Left ventricle myocardium superior (tissue), 1 donor: ENCODE results near the gene AHNAK. TPM values are rescaled to one million over a fixed set of nuclear protein-coding genes. Genes with fewer than 3 reads are reported as not detected.

ENCODE experiments used
- ATAC-seq: fragments of 200-7000 bp; cut with Tn5 transposase; one replicate; pipeline ENCODE4 v1.9.1; 2020; ENCODE audit warnings: mild to moderate bottlenecking, moderate library complexity
- DNase-seq: peaks from one replicate; pipeline ENCODE4 v3.0.0-alpha.2; 2020
- intact Hi-C: fragments of 100-400 bp; cut with micrococcal nuclease; formaldehyde crosslinking; loops from one replicate; pipeline ENCODE4 v1.11.0; 2022
- total RNA-seq: library from RNA; stranded (reverse); fragmentation: NEBNext Ultra II Directional; extraction: Animal tissue kit (Norgen Biotek cat#: 25700); gene quantifications from one replicate; pipeline ENCODE4 v1.2.1, GENCODE V29; 2021
- donor health status: DM: no; HTN: yes; CAD: no; lungs with severe emphysema.

AHNAK gene
- total RNA-seq, 1 donor from 2014 or later, result 354 TPM

GRCh38 chr11:62540804-62541701 lies 5.6 kb downstream of the AHNAK start:
- DNase-seq, result peak; percentile 62
- ATAC-seq, result no peak
- intact Hi-C loops, result loop anchor here (5.0 to 10.0 kb wide), 3 partner anchors 34 to 146 kb away; no protein-coding TSS in a partner anchor

GRCh38 chr11:62539238-62539925 lies 7.2 kb downstream of the AHNAK start:
- intact Hi-C loops, result no loop called here
- DNase-seq, result peak; percentile 80
- ATAC-seq, result peak; percentile 45

DNA sequence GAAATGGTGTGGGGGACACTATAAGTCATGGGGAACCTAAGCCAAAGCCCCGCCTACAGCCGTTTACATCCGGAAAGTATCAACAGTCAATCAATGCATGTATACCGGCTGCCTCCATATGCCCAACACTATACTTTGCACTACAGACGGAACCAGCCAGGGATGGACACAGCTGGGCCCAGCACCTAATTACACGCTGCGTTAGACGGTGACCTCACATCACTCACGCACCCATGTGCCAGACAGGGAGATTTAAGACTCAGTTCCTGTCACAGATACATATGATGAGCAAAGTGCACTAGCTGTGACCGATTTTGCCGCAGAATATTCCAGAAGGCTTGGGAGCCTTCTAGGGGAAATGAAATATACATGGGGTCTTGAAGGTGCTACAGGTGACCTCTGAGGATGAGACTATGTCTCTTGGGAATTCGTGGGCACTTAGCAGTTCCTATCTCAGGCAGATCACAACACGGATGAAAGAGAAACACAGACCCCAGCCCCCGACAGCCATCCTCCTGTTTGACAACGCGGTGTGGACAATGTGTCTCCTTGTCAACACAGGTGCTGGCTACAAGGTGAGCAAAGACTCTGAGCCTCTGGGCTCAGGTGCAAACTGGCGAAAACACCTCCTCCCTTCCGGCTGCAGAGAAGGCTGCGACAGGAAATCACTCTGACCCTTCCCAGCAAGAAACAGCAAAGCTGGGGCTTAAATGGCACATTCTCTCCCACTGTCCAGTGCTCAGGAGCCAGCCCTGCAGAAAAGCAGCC lies 8.0 kb downstream of the AHNAK start:
- intact Hi-C loops, result no loop called here
- DNase-seq (no peak), ATAC-seq (no peak)

DNA sequence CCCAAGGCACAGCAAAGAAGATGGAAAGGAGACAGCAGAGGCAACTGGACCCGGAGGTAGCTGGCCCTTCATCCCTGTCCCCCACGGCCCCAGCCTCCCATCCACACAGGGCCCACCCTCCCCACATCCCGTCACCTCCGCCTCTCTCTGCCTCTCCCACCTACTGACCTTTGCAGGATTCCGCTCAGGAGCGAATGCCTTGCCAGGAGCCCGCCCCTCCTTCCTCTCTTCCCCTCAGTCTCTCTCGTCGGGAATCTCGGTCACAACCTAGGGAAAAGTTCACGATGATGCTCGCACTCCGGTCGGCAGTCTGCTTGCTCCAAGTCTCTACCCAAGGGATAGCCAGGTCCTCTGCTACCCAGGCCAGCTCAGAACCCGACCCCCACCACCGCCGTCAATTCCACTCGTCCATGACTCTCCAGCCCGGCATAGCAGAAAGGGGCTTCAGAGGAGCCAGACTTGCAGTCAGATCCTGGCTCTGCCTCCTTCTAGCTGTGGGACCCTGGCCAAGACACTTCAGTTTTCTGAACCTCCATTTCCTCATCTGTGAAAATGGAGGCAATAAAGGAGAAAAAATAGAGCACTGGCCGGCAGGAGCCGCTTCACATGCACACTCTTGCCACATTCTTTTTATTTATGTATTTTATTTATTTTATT lies 10.2 kb downstream of the AHNAK start:
- intact Hi-C loops, result no loop called here
- ATAC-seq (no peak), DNase-seq (no peak)

DNA sequence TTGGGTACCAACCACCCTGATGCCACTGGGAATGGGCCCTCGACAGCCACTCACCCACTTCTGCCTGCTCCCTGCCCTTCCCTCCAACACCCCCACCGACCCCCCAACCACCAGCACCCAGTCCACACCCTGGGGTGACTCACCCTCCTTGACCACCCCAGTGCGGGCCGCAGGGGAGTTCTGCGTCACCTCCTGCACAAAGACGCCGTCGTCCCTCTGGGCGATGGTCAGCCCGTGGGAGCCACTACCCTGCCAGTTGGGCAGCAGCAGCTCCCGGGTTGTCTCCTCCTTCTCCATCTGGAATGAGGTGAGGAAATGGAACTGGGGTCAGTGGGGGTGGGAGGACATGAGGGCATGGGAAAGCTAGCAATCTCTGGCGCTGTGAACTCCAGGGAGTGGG lies 10.8 kb downstream of the AHNAK start:
- intact Hi-C loops, result no loop called here
- DNase-seq, result no peak
- no peak for ATAC-seq

DNA sequence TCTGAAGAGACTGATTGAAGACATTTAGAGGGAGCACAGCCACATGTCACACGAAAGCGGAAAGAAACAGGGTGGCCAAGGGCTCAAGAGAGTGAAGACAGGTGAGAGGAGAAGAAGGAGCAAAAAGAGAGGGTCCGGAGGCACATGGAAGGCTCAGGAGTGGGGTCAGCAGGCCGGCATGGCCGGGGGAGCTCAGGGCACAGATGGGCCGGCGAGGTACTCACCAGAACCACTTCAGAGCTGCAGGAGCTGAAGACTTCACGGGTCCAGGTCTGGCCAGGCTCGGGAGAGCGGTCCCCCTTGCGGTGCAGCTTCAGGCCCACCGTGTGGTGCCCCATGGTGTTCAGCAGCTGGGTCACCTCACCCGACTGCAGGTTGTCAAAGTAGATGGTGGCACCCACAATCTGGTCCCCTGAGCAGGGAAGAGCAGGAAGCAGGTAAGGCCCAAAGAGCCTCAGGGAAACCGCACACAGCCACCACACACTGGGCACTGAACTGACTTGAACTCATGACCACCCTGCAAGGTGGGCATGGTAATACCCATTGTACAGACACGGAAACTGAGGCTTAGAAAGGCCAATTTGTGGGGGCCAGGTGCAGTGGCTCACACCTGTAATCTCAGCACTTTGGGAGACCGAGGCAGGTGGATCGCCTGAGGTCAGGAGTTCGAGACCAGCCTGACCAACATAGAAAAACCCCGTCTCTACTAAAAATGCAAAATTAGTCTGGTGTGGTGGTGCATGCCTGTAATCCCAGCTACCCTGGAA lies 11.6 kb downstream of the AHNAK start:
- DNase-seq (no peak), ATAC-seq (no peak)
- intact Hi-C loops, result no loop called here

- ATAC-seq (no peak), DNase-seq (no peak)
- intact Hi-C loops, result no loop called here
Observed at GRCh38 chr11:62532096-62532495, 14.5 kb downstream of the AHNAK start.

DNA sequence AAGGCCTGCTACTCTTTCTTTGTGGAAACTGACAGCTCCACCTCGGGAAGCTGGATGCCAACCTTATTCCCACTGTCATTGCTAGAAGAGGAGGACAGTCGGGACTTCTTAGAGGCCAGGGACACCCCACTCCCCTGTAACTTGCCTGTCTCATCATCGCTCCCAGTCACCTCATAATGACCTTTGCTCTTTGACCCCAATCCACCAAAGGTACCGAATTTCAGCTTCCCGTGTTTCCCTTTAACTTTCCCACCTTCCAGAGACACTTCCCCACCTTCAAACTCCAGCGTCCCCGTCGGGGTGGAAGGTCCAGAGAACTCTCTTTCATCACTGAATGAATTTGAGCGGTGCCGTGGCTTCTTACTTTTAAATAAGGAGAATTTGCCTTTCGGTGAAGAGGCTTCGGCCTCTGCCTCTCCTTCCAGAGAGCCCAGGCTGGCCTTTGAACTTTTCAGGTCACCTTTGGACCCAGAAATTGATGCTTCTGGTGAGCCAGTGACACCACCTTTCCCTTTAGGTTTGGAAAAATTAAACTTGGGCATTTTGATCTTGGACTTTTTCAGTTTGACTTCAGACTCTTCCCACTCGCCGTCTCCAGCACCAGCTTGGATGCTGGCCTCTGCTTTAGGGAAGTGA lies 29.8 kb downstream of the AHNAK start:
- intact Hi-C loops, result no loop called here
- ATAC-seq, result no peak
- no peak for DNase-seq

- peak; percentile 14 for ATAC-seq
- no peak for DNase-seq
- intact Hi-C loops, result no loop called here
Observed at GRCh38 chr11:62514151-62514550, 32.5 kb downstream of the AHNAK start.

DNA sequence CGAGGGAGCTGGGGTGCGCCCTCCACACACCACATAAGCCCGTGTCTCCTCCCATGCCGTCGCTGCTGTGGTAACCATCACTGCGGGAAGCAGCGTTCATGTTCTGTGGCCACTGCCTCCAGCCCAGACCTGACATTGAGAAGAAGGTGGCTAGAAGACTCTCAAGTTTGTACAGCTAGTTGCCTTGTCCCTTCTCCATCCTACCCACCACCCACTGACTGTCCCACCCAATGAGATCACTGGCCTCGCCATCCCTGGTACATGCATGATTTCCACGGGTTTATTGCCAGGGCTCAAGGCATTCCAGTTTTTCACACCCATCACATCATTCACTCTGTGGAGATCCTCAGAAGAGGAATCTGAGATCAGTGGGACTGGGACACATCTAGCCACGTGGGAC lies 33.0 kb downstream of the AHNAK start:
- DNase-seq, result no peak
- ATAC-seq, result no peak
- intact Hi-C loops, result no loop called here

DNA sequence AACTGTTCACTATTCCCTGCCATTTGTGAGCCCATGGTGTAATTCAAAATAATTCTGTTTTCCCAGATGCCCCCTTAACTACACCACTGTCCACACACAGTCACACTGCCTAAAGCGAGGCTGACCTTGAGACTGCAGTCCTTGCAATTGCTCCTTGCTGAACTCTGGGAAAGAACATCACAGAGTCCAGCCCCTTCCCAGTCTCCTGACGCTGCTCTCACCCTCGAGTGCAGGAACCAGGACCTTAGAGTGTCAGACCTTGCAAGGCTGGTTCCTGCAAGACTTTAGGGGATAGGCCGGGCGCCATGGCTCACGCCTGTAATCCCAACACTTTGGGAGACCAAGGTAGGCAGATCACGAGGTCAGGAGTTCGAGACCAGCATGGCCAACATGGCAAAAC lies 33.6 kb downstream of the AHNAK start:
- intact Hi-C loops, result no loop called here
- no peak for DNase-seq
- no peak for ATAC-seq

GRCh38 chr11:62508336-62509058 lies 38.1 kb downstream of the AHNAK start:
- intact Hi-C loops, result loop anchor here (5.0 kb wide), 1 partner anchor 34 kb away; no protein-coding TSS in a partner anchor
- DNase-seq (peak; percentile 90), ATAC-seq (peak; percentile 87)

GRCh38 chr11:62507125-62507422 lies 39.5 kb downstream of the AHNAK start:
- DNase-seq (no peak), ATAC-seq (no peak)
- intact Hi-C loops, result loop anchor here (5.0 kb wide), 1 partner anchor 35 kb away; no protein-coding TSS in a partner anchor

DNA sequence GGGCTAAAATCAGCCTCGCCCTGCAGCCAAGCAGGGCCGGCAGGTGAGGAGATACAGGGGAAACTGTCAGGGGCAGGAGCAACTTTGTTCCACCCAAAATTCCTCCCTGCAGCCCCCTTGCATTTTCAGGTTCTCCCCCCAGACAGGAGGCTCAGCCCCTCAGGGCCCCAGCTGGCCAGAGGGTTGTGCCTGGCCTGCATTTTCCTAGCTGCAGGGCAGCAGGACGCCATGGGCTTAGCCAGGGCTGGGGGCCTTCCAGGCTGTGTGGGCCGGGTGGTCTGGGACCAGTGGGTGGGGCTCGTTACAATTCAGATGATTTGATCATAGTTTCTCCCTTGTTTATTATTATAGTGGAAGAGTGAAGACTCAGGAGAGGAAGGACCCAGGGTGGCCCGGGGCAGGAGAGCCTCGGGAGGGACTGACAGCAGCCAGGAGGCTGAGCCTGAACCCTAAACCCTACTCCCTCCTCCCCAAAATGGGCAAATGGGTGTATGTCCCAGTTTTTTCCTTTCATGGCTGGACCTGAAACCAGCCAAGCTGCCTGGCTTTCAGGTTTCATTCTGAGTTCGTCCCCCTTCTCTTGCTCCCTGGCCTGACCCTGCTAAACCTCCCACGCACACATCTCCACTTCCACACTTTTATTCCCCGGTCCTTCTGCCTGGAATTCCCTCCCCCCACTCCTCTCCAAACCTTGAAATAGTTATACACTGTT lies 40.0 kb downstream of the AHNAK start:
- intact Hi-C loops, result loop anchor here (5.0 kb wide), 1 partner anchor 36 kb away; no protein-coding TSS in a partner anchor
- ATAC-seq (no peak), DNase-seq (no peak)

DNA sequence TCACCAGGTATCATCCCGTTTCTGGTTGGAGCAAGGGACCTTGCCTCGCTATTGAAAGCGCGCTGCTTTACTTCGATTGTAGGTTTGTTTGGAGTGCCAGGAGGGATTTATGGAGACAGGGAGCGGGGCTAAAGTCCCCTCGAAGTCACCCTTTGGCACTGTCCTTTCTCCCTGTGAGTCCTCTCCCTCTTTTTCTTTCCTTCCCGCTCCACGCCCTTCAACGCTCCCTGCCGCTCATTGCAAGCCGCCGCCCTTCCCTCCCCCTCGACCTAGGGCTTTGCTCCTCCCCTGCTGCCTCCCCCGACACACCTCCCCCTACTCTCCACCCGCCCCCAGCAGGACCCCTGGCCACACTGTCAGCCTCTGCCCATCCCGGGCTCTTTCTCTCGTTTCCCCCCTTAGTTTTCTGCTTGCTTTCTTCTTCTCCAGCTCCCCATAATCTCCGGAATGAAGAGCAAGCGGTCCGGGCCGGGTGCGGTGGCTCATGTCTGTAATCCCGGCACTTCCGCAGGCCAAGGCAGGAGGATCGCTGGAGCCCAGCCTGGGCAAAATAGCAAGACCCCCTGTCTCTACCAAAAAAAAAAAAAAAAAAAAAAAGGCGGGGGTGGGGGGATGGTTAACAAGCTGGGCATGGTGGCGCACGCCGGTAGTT lies 41.0 kb downstream of the AHNAK start:
- DNase-seq (peak; percentile 58), ATAC-seq (peak; percentile 33)
- intact Hi-C loops, result loop anchor here (5.0 kb wide), 1 partner anchor 37 kb away; no protein-coding TSS in a partner anchor

- DNase-seq (peak; percentile 39), ATAC-seq (no peak)
- intact Hi-C loops, result loop anchor here (5.0 kb wide), 1 partner anchor 37 kb away; no protein-coding TSS in a partner anchor
Observed at GRCh38 chr11:62505059-62505439, 41.6 kb downstream of the AHNAK start.
